Neural cell (in vitro differentiated cells): ENCODE measurements around the gene SEC16A.

Source experiments
- EP300 ChIP-seq: fragments of 450-650 bp; conservative IDR thresholded peaks from 2 replicates; pipeline ENCODE4 v1.6.1; 2014; ENCODE audit warnings: antibody characterized with exemption, mild to moderate bottlenecking, moderate library complexity; ENCODE audit not compliant: poor library complexity, severe bottlenecking
- EZH2 ChIP-seq: fragments of 200-600, 300-800 bp; shearing (Covaris generic), sonication (generic); IDR thresholded peaks from 2 replicates; pipeline ENCODE4 v1.6.1; 2014; ENCODE audit warnings: antibody characterized with exemption, low read length, borderline replicate concordance, mild to moderate bottlenecking; ENCODE audit not compliant: insufficient read depth, poor library complexity, severe bottlenecking
- MXI1 ChIP-seq: fragments of 450-650 bp; conservative IDR thresholded peaks from 2 replicates; pipeline ENCODE4 v1.6.1; 2014; ENCODE audit warnings: antibody characterized with exemption, mild to moderate bottlenecking; ENCODE audit not compliant: poor library complexity, severe bottlenecking
- POLR2AphosphoS5 ChIP-seq: IDR thresholded peaks from 2 replicates; pipeline ENCODE4 v1.6.1; 2012
- RAD21 ChIP-seq: fragments of 450-650 bp; conservative IDR thresholded peaks from 2 replicates; pipeline ENCODE4 v1.6.1; 2014; ENCODE audit warnings: antibody characterized with exemption, mild to moderate bottlenecking, moderate library complexity
- REST ChIP-seq: IDR thresholded peaks from 2 replicates; pipeline ENCODE4 v1.6.1; 2012; ENCODE audit warnings: borderline replicate concordance
- SMC3 ChIP-seq: fragments of 450-650 bp; conservative IDR thresholded peaks from 2 replicates; pipeline ENCODE4 v1.6.1; 2014; ENCODE audit warnings: antibody characterized with exemption, mild to moderate bottlenecking, moderate library complexity; ENCODE audit not compliant: poor library complexity
- TAF1 ChIP-seq: IDR thresholded peaks from 2 replicates; pipeline ENCODE4 v1.6.1; 2012; ENCODE audit warnings: low read depth
- TF ChIP-seq, protein P1 (sequence below): fragments of 450-650 bp; IDR thresholded peaks from 2 replicates; pipeline ENCODE4 v1.5.1; 2014; ENCODE audit warnings: antibody characterized with exemption, mild to moderate bottlenecking, moderate library complexity; ENCODE audit not compliant: poor library complexity, severe bottlenecking

- TF ChIP-seq, protein P1, sequence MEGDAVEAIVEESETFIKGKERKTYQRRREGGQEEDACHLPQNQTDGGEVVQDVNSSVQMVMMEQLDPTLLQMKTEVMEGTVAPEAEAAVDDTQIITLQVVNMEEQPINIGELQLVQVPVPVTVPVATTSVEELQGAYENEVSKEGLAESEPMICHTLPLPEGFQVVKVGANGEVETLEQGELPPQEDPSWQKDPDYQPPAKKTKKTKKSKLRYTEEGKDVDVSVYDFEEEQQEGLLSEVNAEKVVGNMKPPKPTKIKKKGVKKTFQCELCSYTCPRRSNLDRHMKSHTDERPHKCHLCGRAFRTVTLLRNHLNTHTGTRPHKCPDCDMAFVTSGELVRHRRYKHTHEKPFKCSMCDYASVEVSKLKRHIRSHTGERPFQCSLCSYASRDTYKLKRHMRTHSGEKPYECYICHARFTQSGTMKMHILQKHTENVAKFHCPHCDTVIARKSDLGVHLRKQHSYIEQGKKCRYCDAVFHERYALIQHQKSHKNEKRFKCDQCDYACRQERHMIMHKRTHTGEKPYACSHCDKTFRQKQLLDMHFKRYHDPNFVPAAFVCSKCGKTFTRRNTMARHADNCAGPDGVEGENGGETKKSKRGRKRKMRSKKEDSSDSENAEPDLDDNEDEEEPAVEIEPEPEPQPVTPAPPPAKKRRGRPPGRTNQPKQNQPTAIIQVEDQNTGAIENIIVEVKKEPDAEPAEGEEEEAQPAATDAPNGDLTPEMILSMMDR = no peak
- TF ChIP-seq TAF1 (no peak), EP300 (no peak), RAD21 (no peak), EZH2 (no peak), MXI1 (no peak), POLR2AphosphoS5 (no peak), REST (no peak), SMC3 (no peak)
Measured at GRCh38 chr9:136473354-136473721, 9.5 kb downstream of the SEC16A start.
